ENCODE data around the gene ARHGEF7.

DNA sequence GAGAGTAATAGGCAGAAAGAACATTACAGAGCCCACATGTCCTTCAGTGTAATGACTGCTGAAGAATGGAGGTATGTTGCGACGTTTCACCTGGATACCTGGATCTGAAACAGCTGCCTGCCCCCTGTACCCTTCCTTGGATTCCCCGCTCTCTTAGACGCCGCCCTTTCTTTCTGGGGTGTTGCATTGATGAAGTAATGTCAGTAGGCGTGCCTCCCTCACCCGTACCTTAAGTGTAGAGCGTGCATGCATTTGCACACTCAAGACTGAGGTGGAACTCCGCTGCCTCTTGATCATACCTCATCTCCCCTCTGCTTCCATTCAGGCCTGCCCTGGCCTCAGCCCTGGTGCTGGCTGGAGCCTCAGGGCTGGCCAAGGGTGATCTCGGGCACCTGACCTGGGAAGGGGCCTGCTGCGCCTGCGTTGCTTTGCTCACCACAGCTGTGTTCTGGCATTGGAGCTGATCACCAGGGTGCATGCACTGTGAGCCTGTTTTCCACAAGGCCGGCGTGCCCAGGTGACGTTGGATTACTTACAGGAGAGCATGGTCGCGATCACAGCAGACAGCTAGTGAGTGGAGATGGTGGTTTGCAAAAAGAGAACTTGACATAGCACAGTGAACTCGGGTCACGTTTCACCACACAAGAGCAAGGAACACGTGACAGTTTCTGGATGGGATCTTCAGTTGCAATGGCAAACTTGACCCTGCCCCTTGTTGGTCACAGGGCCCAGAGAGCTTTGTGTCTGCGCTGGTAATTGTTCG is 99.0 kb downstream of the ARHGEF7 start:
- TF ChIP-seq, protein P1, sequence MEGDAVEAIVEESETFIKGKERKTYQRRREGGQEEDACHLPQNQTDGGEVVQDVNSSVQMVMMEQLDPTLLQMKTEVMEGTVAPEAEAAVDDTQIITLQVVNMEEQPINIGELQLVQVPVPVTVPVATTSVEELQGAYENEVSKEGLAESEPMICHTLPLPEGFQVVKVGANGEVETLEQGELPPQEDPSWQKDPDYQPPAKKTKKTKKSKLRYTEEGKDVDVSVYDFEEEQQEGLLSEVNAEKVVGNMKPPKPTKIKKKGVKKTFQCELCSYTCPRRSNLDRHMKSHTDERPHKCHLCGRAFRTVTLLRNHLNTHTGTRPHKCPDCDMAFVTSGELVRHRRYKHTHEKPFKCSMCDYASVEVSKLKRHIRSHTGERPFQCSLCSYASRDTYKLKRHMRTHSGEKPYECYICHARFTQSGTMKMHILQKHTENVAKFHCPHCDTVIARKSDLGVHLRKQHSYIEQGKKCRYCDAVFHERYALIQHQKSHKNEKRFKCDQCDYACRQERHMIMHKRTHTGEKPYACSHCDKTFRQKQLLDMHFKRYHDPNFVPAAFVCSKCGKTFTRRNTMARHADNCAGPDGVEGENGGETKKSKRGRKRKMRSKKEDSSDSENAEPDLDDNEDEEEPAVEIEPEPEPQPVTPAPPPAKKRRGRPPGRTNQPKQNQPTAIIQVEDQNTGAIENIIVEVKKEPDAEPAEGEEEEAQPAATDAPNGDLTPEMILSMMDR (IDR thresholded peaks at IDR 0.05) = no peak
- TF ChIP-seq POLR2A (IDR thresholded peaks at IDR 0.05) = no peak
